Activated CD8-positive, alpha-beta T cell treated with anti-CD3 and anti-CD28 coated beads for 36 hours (primary cell): ENCODE measurements around the gene HAS3. TPM values are rescaled to one million over a fixed set of nuclear protein-coding genes. Genes with fewer than 3 reads are reported as not detected.

Experiments used
- ATAC-seq: fragments of 200-7000 bp; cut with Tn5 transposase; one replicate; pipeline ENCODE4 v1.10.0; 2021; ENCODE audit warnings: mild to moderate bottlenecking, moderate library complexity
- CTCF ChIA-PET: fragments of 350-600 bp; sonication (Branson Sonifier 250); formaldehyde crosslinking; loops from one replicate; lab custom pipeline; 2021; ENCODE audit warnings: antibody characterized with exemption; lab: Charles Lee
- POLR2A ChIA-PET: fragments of 350-600 bp; sonication (Branson Sonifier 250); formaldehyde crosslinking; loops from one replicate; lab custom pipeline; 2021; ENCODE audit warnings: antibody characterized with exemption; lab: Charles Lee
- DNase-seq: peaks from one replicate; pipeline ENCODE4 v3.0.0-alpha.2; 2020
- H3K27ac Mint-ChIP-seq: one replicate; pipeline ENCODE4 v1.8.0; 2021; ENCODE audit warnings: mild to moderate bottlenecking, mixed read lengths
- H3K27me3 Mint-ChIP-seq: one replicate; pipeline ENCODE4 v1.8.0; 2021; ENCODE audit warnings: mixed read lengths
- H3K36me3 Mint-ChIP-seq: one replicate; pipeline ENCODE4 v1.8.0; 2021; ENCODE audit warnings: low read depth, mixed read lengths
- H3K4me1 Mint-ChIP-seq: one replicate; pipeline ENCODE4 v1.8.0; 2021; ENCODE audit warnings: low read depth, mixed read lengths
- H3K4me3 Mint-ChIP-seq: one replicate; pipeline ENCODE4 v1.8.0; 2021; ENCODE audit warnings: mild to moderate bottlenecking, moderate library complexity, mixed read lengths
- H3K9me3 Mint-ChIP-seq: one replicate; pipeline ENCODE4 v1.8.0; 2021; ENCODE audit warnings: mixed read lengths
- CTCF ChIP-seq: fragments of 200-600 bp; IDR thresholded peaks from one replicate; pipeline ENCODE4 v1.8.0; 2022; ENCODE audit warnings: antibody characterized with exemption, mild to moderate bottlenecking
- intact Hi-C: fragments of 100-400 bp; cut with micrococcal nuclease; formaldehyde crosslinking; loops from one replicate; pipeline ENCODE4 v1.10.0; 2022
- total RNA-seq, 2 experiments: library from RNA; stranded (reverse); gene quantifications; one replicate each; pipeline ENCODE4 v1.2.3, GENCODE V29; 2021

The HAS3 gene
- total RNA-seq, 2 experiments from 2014 or later = 0.11 to 0.43 TPM

- intact Hi-C loops = no loop called here
- no peak overlapping the region for H3K4me3 Mint-ChIP-seq
- peak; percentile 79 for TF ChIP-seq CTCF
- ChIA-PET POLR2A (interaction anchor here (1.2 kb wide), 1 partner anchor 13 kb away, joined by 3 read pairs; no protein-coding TSS in a partner anchor), CTCF (interaction anchor here (0.6 to 5.5 kb wide), 14 partner anchors 10 to 522 kb away, joined by 3 to 73 read pairs (median 4); partner anchors contain the start of gene TANGO6)
- no peak overlapping the region for H3K27ac Mint-ChIP-seq
- peak; percentile 91 for ATAC-seq
- peaks cover 13% of the 10 kb centered on the region for H3K27me3 Mint-ChIP-seq
- no peaks in the 10 kb centered on the region for H3K9me3 Mint-ChIP-seq
- peaks cover under 1% of the 10 kb centered on the region for H3K4me1 Mint-ChIP-seq
- H3K36me3 Mint-ChIP-seq = peaks cover 14% of the 10 kb centered on the region
- DNase-seq = peak; percentile 74
These were observed 7.1 kb downstream of the HAS3 start for GRCh38 chr16:69112285-69113129.

DNA sequence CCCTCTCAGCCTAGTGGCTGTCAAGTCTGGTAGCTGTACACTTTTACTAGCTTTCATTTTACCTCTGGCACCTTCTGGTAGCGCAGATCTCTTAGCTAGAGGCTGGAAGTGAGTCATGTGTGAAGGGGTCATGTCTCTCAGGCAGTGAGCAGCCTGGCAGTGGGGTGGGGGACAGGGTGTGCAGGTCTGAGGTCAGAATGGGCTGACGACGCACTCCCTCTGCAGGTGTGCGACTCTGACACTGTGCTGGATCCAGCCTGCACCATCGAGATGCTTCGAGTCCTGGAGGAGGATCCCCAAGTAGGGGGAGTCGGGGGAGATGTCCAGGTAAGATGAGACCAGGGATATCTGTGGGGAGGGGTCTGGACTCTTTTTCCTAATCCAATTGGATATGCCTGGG lies 7.8 kb downstream of the HAS3 start:
- ChIA-PET CTCF (interaction anchor here (0.8 to 5.5 kb wide), 15 partner anchors 9 to 270 kb away, joined by 3 to 73 read pairs (median 3); partner anchors contain the start of gene TANGO6), POLR2A (interaction anchor here (0.7 to 1.2 kb wide), 3 partner anchors 9 to 572 kb away, joined by 3 to 4 read pairs (median 3); no protein-coding TSS in a partner anchor)
- Mint-ChIP-seq H3K4me3 (no peak overlapping the region), H3K9me3 (no peaks in the 10 kb centered on the region), H3K27me3 (peaks cover 8% of the 10 kb centered on the region), H3K27ac (no peak overlapping the region), H3K36me3 (peaks cover 18% of the 10 kb centered on the region), H3K4me1 (peaks cover 3% of the 10 kb centered on the region)
- DNase-seq = no peak
- ATAC-seq = peak; percentile 11
- intact Hi-C loops = no loop called here
- no peak for TF ChIP-seq CTCF

GRCh38 chr16:69114346-69114975 lies 9.0 kb downstream of the HAS3 start:
- peaks cover 19% of the 10 kb centered on the region for H3K36me3 Mint-ChIP-seq
- H3K4me3 Mint-ChIP-seq = no peak overlapping the region
- no peak overlapping the region for H3K27ac Mint-ChIP-seq
- DNase-seq (no peak), ATAC-seq (no peak)
- H3K27me3 Mint-ChIP-seq = peaks cover under 1% of the 10 kb centered on the region
- no peak for TF ChIP-seq CTCF
- CTCF ChIA-PET = interaction anchor here (0.8 to 5.5 kb wide), 6 partner anchors 8 to 198 kb away, joined by 3 to 73 read pairs (median 5); no protein-coding TSS in a partner anchor
- intact Hi-C loops = no loop called here
- peaks cover 3% of the 10 kb centered on the region for H3K4me1 Mint-ChIP-seq
- POLR2A ChIA-PET = interaction anchor here (0.7 to 1.8 kb wide), 3 partner anchors 8 to 573 kb away, joined by 3 to 5 read pairs (median 4); partner anchors contain the start of gene HAS3
- no peaks in the 10 kb centered on the region for H3K9me3 Mint-ChIP-seq

DNA sequence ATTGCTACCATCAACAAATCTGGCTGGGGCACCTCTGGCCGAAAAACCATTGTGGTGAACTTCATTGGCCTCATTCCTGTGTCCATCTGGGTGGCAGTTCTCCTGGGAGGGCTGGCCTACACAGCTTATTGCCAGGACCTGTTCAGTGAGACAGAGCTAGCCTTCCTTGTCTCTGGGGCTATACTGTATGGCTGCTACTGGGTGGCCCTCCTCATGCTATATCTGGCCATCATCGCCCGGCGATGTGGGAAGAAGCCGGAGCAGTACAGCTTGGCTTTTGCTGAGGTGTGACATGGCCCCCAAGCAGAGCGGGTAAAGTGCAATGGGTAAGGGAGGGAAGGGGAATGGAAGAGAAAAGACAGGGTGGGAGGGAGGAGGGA lies 9.5 kb downstream of the HAS3 start:
- H3K4me1 Mint-ChIP-seq = peaks cover 3% of the 10 kb centered on the region
- H3K27me3 Mint-ChIP-seq = no peaks in the 10 kb centered on the region
- intact Hi-C loops = no loop called here
- H3K9me3 Mint-ChIP-seq = no peaks in the 10 kb centered on the region
- no peak overlapping the region for H3K27ac Mint-ChIP-seq
- ChIA-PET CTCF (interaction anchor here (1.1 to 5.5 kb wide), 3 partner anchors 7 to 15 kb away, joined by 3 to 73 read pairs (median 6); no protein-coding TSS in a partner anchor), POLR2A (interaction anchor here (1.8 kb wide), 1 partner anchor 10 kb away, joined by 5 read pairs; the partner anchor contains the start of gene HAS3)
- no peak for TF ChIP-seq CTCF
- ATAC-seq (no peak), DNase-seq (no peak)
- no peak overlapping the region for H3K4me3 Mint-ChIP-seq
- peaks cover 17% of the 10 kb centered on the region for H3K36me3 Mint-ChIP-seq
